HG03025 (cell line): Measurements from ENCODE around the gene SERPINB1.

Experiments
- ATAC-seq: cut with Tn5 transposase; IDR thresholded peaks from one replicate; pipeline ENCODE4 v1.9.1; 2021; ENCODE audit warnings: mild to moderate bottlenecking, moderate library complexity; ENCODE audit not compliant: unreplicated experiment, low FRiP score

Gene SERPINB1

DNA sequence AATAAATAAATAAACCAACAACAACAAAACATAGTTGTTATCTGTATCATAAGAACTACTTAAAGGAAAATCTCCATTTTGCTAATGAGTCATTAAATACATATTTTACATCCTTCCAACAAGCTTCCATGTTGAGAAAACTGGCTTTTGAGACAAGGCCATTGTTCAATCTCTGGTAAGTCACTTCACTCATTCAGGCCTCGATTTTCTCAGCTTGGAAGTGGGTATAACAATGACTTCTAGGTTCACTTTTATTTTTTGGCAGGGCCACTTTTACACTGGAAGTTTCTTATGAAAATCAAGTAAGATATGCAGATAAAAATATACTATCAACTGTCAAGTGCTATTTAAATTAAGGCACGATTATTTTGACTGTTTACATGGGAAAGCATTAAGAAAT lies 46.5 kb downstream of the SERPINB1 start:
- no peak for ATAC-seq

DNA sequence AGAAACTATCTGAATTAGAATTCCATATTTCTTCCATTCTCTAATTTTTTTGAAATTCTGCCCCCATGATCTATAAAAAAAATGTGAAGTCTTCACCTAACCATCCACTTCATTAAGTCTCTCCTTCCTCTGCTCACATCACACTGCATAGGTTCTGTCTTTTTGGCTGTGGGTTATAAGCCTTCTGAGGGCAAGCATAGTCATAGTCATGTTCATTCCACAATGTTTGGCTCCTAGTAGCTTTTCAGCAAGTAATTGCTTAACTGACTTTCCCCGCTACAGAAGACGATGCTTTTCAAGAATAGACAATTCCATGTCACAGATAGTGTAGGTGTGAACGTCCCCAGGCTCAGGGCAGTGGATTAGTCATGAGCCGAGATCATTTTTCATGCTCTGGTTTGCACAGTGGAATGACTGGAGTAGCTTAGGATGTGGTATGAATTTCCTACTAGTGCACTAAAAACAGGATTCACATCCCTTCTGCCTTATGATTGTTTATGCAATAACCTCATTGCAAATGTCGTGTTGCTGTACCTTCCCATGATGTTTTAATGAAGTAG lies 47.4 kb downstream of the SERPINB1 start:
- ATAC-seq = no peak

DNA sequence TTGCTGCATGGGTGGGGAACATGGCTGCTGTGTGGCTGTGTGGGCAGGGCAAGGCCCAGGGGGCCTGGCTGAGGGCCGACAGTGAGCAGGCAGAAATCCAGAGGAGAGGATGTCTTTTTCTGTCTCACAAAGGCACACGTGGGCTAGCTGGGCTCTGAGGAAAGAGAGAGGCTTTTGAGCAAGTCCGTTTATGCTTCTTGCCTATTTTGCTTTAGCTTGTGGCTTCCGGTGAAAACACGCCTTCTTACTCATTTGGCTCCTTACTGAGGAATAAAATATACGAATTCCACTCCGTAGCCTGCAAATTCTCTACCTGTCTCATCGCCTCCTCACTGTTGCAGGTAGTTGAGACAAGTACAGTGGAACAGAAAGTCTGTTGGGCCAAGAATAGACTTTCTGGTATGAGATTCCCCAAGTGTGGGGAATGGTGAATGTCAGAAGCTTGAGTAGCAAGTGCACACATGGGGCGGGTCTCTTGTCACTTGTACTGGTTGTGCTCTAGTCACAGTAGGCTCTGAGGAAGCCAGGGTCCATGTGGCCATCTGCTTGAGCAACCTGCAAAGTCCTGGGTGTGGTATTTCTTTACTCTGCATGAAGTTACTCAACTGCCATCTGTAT lies 48.0 kb downstream of the SERPINB1 start:
- no peak for ATAC-seq

DNA sequence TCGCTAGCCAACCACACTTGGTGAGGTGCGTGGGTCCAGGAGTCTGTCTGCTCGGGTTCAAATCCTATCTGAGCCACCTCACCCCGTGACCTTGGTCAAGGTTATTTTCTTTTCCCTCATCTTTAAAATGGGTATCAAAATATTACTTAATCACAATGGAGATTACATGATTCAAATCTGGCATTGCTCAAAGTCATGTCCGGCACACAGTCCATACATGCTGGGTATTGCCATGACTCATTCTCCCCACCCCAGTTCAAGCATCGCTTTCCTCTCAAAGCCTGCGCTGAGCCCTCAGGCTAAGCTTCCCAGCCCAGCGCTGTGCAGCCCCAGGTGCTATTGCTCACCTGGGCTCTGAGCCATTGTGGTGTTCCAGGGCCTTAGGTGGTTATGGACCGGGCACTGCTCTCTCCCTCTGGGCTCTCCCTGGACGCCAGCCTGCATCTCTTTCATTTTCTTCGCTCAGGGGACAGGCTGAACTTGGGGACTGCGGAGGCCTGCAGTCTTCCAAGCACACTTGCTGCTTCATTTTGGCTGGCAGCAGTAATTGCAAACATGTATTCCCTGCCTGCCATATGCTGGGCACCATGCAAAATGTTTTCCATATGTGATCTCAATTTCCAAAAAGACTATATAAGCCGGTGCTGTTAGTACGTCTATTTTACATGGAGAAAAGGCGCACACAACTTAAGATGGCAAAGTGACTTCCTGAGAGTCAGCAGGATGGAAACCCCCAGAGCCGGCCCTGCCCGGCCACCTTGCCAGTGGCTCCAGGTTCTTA lies 49.1 kb downstream of the SERPINB1 start:
- no peak for ATAC-seq

DNA sequence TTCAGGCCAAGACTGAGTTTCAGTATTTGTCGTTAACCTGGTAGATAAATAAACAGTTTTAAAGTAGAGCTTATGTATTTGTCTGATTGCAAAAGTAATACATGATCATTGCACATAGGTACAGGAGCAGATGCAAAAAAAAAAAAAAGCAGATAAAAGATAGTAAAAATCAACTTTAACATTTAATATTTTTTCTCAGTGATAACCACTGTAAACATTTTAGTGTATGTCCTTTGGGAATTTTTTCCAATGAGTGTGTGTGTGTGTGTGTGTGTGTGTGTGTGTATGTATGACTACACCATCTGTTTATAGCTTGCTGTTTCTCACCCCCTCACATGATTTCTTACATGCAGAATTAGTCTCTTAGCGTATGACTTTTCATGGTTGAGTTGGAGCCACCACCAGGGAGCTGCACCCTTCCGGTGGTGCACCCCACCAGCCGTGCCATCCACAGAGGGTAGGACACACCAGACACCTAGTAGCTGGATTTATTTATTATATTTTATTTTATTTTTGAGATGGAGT lies 50.2 kb downstream of the SERPINB1 start:
- ATAC-seq = no peak

DNA sequence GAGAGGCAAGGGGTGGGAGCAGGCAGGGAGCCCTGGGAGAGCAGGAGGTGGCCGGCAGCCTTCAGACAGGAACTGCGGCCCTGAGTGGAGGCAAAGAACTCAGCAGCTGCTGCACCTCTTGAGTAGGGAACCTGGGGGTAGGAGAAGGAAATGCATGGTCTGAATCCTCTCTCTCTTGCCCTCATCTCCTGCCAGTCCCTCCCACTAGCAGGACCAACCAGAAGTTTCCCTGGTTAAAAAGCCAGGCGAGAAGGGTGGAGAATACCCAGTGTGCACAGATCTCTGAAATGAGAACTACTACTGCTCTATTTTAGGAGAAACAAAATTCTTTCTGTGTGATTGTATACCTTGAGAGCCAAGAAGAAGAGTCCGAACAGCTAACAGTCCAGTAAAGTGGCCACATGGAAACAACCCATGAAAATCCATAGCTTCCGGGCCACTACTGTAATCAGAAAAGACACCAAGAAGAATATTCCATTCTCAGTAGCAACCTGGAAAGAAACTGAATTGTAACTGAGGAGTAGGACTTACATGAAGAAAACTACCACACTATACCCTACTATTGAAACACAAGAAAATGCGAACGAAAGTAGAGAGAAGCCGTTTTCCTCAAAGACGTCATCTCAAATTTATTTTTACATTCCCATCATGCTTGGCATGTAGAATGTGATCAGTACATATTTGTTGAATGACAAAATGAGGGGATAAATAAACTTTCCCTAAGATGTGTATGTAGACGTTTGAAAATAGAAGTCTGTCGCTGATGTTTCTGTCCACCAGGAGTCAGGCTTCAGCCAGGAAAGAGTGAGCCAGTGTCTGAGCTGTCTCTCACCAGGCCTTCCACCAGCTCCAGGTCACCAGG lies 50.8 kb downstream of the SERPINB1 start:
- no peak for ATAC-seq

DNA sequence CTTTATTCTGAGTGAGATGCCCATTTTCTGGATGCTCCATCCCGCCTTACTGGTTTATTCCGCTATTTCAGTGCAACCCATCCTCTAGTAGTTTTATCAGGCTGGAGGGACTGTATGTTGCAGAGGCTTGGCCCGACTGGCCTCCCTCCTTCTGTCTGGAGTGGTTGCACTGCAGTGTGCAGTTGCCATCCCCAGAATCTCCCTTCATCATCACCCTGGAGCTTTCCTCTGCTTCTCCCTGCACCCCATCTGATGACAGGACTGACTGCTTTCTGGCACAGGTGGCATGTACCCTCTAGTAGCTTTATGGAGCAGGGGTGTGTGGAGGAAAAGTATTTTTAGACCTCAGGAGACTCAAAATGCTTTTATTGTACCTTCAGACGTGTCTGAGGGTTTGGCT lies 55.4 kb downstream of the SERPINB1 start:
- ATAC-seq = no peak

DNA sequence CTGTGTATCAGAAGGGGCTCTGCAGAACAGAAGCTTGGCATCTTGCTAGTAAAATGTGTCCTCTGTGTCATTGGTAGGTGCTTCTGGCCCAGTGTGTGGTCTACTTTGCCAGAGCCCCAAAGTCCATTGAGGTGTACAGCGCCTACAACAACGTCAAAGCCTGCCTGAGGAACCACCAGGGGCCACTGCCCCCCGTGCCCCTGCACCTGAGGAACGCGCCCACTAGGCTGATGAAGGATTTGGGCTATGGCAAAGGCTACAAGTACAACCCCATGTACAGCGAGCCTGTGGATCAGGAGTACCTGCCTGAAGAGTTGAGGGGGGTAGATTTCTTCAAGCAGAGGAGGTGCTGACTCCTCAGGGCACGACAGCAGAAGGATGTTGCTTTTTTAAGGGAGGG lies 56.7 kb downstream of the SERPINB1 start:
- ATAC-seq = no peak

DNA sequence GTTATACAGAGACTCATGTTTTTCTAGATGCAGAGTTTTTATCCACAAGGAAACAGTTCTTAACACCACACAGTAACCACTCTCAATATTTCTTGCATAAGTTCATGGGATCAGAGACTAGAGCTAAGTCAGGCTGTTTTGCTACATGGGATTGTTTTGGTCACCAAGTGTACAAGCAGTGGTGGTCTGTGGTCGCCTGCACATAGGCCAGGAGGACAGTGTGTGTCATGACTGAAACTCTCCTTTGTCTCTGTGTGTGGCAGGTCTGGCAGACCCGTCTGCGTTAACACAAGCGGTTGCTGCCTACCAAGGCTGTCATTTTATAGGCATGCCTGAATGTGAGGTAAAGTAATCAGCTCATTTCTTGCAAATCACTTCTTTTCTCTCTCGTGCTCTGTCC lies 57.6 kb downstream of the SERPINB1 start:
- no peak for ATAC-seq

DNA sequence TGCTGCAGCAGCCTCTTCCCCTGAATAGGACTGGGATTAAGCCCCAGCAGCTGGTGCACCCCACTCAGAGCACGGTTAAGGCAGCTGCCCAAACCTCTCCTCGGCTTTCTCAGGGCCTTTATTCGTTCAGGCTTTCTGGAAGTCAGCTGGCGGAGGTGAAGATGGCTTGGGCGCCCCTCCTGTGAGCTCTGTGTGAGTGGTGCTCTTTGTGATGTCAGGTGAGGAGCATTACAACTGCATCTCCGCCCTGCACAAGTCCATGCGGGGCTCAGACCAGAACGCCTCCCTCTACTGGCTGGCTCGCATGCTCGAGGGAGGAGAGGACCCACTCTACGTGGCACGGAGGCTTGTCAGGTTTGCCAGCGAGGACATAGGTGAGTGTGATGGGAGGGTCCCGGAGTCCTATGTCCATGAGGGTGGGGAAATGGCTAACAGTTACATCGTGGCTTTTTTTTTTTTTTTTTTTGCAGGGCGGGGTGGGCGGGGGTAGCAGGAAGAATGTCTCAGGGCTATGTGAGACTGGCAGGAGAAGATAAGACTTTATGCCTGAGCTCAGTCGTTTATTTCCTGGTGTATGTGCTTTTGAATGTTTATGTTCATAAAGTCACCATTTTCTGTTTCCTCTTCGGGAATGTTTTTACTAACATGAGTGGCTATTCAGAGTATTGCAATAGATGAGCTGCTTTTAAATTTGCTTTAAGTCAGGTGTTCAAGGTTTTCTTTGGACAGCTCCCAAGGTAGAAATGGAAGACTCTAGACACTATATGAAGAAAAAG lies 58.3 kb downstream of the SERPINB1 start:
- ATAC-seq = no peak

DNA sequence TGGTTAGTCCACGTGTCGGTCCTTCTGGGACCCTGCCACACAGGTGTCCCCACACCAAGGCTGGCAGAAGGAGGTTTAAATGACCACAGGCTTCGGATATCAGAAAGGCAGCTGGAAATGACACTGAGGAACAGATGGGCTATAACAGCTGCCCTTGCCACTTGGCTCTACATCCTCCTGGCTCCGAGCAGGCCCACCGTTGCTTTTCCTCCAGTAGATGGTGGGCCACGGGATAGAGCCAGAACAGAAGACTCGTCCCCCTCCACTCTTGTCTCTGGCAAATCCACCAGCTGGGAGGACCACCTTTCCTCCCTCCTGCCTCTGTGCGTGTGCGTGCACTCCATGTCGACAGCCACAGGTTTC lies 58.9 kb downstream of the SERPINB1 start:
- no peak for ATAC-seq

DNA sequence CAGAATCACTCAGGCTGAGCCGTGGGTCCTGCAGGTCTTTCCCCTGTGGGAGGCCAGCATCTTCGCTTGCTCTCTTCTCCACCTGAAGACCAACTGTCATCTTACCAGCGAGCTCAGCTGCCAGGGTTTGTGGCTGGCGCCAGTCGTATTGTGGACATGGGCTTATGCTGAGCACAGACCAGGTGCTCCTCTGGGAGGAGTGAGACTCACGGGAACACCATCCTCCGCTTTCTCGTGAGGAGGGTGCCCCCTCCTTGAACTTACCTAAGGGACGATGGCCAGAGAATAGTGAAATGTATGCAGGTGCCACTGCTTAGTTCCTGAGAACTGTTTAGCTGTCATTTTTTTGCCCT lies 59.3 kb downstream of the SERPINB1 start:
- ATAC-seq = no peak
